Measurements from ENCODE around the gene MYO1H.

Gene MYO1H

DNA sequence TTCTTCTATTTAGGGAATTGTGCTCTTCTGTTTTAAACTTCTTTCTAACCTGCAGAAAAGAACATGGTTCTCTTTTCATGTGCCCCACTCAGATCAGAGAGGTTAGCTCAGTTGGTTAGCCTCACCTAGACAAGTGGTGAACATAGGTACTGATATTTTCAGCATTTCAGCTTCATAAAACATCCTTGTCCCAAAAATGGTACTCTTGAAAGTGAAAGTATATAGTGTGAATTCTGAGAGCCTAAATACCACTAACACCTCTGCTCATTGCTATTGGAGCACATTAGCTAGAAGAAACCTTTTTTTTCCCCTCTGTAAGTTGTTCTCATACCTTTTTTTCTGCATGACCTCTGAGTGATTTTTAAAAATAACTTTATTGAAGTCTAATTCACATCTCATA, 147.3 kb downstream of the MYO1H start:
- no peak for DNase-seq

DNA sequence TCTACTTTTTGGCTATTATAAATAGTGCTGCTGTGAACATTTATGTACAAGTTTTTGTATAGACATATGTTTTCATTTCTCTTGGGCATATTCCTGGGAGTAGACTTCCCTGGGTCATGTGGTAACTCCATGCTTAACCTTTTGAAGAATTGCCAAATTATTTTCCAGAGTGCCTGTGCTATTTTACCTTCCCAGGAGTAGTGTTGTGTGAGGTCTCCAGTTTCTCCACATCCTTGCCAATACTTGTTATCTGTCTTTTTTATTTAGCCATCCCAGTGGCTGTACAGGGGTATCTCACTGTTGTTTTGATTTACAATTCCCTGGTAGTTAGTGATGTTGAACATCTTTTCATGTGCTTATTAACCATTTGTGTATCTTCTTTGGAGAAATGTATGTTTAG, 148.6 kb downstream of the MYO1H start:
- no peak for DNase-seq

DNA sequence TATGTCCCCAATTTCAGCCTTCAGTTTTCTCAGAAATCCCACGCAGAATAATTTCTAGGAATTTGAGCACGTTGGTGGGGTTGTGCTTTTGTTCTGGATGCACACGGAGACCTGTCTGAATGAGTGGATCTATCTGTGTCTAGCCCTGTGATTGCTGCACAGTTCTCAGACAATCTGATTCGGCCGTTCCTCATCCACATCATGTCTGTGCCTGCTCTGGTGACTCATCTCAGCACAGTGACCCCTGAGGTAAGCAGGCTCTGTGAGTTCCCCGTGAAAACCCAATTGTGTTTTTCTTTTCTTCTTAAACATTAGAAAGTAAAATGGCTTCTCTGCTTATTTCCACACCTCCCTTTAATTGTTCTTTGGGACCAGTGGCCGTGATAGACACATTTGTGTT, 150.0 kb downstream of the MYO1H start:
- DNase-seq: no peak
